BJ (cell line): ENCODE data around the gene GABRP. TPM values are rescaled to one million over a fixed set of nuclear protein-coding genes. Genes with fewer than 3 reads are reported as not detected.

Experiments
- CTCF ChIA-PET: fragments of 350-600 bp; formaldehyde crosslinking; extraction: SDS; loops from one replicate; lab custom pipeline; 2021; ENCODE audit warnings: antibody characterized with exemption, inconsistent platforms; lab: Yijun Ruan, JAX
- POLR2A ChIA-PET: fragments of 300-600 bp; sonication (Branson Sonifier 250); formaldehyde crosslinking; extraction: SDS; loops from one replicate; lab custom pipeline; 2021; ENCODE audit warnings: antibody characterized with exemption; lab: Charles Lee
- DNase-seq: peaks from one replicate; pipeline ENCODE4 v3.0.0-alpha.2; 2011; ENCODE audit warnings: low read depth
- H3K27me3 ChIP-seq: 2 replicates; pipeline ENCODE4 v1.6.0; 2011; ENCODE audit warnings: low read length; ENCODE audit not compliant: control insufficient read depth, insufficient read depth
- H3K36me3 ChIP-seq: 2 replicates; pipeline ENCODE4 v1.5.1; 2011; ENCODE audit warnings: low read length; ENCODE audit not compliant: control insufficient read depth, insufficient read depth
- H3K4me3 ChIP-seq: 2 replicates; pipeline ENCODE4 v1.5.1; 2011; ENCODE audit warnings: low read depth, mild to moderate bottlenecking, control low read depth, low read length
- polyA plus RNA-seq: library from polyadenylated mRNA; depleted of rRNA; stranded (reverse); fragments of >200 nt; gene quantifications from 2 replicates; pipeline ENCODE4 v1.2.3, GENCODE V29; 2011
- TF ChIP-seq, protein P1 (sequence below): IDR thresholded peaks from 2 replicates; pipeline ENCODE4 v1.5.1; 2011; ENCODE audit warnings: low read depth, mild to moderate bottlenecking, control low read depth, inconsistent platforms, low read length, moderate library complexity; ENCODE audit not compliant: insufficient read depth

Gene GABRP
- polyA plus RNA-seq, 1 experiment, result not detected

DNA sequence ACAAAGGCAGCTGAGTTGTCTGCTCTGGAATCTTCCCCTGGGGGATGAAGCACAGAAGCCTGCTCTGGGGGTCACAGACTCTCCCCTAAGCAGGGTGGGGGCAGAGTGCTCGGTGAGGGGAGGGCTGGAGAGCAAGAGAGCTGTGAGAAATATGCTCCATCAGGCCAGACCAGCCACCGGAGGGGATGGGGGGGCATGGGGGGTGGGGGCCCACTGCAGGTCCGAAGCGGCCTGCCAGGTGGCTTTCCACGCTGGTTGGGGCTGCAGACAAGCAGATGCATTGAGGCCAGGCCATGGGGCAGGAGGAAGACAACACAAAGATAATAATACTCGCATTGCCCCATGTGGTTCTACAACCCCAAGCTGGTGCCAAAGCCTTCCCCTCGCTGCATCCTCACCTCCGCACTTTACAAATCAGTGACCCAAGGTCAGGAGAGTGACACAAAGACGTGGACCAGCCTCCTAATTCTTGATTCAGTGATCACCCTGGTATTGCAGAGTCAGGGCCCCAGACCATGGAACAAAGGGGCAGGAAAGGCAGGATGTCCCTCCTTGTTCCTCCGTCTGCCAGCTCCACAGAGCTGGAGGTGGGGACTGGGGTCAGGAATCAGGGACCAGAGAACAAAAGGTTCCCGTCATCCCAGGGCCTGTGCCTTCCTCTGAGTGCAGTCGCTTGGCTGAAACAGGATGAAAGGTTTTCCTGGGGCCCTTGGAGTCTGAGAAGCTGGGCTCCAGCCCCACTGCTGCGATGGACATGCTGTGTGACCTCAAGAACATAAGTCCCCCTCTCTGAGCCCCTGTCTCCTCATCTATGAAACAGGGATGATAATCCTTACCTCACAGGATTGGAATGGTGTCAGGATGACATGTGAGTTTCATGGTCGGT is 37.2 kb upstream of the GABRP start:
- TF ChIP-seq, protein P1, sequence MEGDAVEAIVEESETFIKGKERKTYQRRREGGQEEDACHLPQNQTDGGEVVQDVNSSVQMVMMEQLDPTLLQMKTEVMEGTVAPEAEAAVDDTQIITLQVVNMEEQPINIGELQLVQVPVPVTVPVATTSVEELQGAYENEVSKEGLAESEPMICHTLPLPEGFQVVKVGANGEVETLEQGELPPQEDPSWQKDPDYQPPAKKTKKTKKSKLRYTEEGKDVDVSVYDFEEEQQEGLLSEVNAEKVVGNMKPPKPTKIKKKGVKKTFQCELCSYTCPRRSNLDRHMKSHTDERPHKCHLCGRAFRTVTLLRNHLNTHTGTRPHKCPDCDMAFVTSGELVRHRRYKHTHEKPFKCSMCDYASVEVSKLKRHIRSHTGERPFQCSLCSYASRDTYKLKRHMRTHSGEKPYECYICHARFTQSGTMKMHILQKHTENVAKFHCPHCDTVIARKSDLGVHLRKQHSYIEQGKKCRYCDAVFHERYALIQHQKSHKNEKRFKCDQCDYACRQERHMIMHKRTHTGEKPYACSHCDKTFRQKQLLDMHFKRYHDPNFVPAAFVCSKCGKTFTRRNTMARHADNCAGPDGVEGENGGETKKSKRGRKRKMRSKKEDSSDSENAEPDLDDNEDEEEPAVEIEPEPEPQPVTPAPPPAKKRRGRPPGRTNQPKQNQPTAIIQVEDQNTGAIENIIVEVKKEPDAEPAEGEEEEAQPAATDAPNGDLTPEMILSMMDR, result no peak
- ChIA-PET CTCF (interaction anchor here (0.6 to 10.9 kb wide), 12 partner anchors 10 to 596 kb away, joined by 3 to 220 read pairs (median 6); no protein-coding TSS in a partner anchor), POLR2A (no interaction called here)

DNA sequence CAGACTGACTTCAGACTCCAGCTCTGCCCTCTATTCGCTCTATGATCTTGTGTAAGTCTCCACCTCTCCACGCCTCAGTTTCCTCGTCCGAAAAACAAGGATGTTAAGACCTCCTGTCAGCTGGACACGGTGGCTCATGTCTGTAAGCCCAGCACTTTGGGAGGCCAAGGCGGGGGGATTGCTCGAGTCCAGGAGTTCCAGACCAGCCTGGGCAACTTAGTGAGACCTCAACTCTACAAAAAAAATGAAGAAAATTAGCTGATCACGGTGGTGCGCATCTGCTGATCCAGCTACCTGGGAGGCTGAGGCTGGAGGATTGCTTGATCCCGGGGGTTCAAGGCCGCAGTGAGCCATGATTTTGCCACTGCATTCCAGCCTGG is 36.6 kb upstream of the GABRP start:
- Histone ChIP-seq H3K4me3 (no peak overlapping the region), H3K27me3 (peaks cover 13% of the 10 kb centered on the region; the same call in 1 of the 2 replicates), H3K36me3 (no peaks in the 10 kb centered on the region)
- CTCF ChIA-PET, result interaction anchor here (0.6 to 10.9 kb wide), 5 partner anchors 9 to 290 kb away, joined by 3 to 220 read pairs (median 4); no protein-coding TSS in a partner anchor
- POLR2A ChIA-PET, result no interaction called here
- TF ChIP-seq, protein P1, result no peak
- DNase-seq, result no peak

More for the DNA sequence above, 37.2 kb upstream of the GABRP start:
- Histone ChIP-seq H3K27me3 (peaks cover 10% of the 10 kb centered on the region; the same call in 1 of the 2 replicates), H3K36me3 (no peaks in the 10 kb centered on the region), H3K4me3 (no peak overlapping the region)
- DNase-seq, result no peak

DNA sequence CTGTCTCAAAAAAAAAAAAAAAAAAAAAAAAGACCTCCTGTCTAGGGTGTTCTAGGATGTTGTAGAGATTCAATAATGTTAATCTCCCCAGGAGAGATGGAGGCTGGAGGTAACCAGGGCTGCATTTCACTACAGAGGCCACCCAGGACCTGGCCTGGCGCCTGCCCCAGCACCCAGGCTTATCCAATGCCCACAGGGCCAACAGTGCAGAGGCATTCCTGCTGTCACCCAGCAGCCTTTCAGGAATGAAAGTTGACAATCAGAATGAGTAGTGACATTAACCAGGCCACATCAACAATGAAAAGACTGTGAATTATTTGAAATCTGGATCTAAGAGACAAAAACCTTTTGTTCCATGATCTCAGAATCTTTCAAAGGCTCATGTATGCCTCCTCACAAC is 36.2 kb upstream of the GABRP start:
- POLR2A ChIA-PET, result no interaction called here
- TF ChIP-seq, protein P1, result no peak
- CTCF ChIA-PET, result interaction anchor here (0.7 to 10.9 kb wide), 4 partner anchors 9 to 289 kb away, joined by 3 to 220 read pairs (median 16); no protein-coding TSS in a partner anchor
- peaks cover 13% of the 10 kb centered on the region; the same call in 1 of the 2 replicates for H3K27me3 ChIP-seq
- H3K4me3 ChIP-seq, result no peak overlapping the region
- no peak for DNase-seq
- no peaks in the 10 kb centered on the region for H3K36me3 ChIP-seq

DNA sequence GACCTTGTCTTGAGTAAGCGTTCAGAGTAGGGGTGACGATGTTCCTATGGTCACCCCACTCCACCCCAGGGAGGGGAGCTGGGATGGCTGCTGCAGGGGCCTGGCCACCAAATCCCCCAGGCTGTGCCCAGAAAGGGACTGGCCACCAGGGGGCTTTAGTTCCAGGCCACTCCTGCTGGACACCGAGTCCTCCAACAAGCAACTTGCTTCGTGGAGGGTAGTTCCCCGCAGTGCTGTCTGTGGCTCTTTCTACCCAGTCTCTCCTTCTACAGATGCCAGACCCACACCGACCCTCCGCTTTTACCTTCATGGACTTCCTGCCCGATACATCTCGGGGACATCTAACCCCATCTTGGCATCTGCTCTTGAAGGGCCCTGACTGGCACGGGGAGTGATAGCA is 35.7 kb upstream of the GABRP start:
- Histone ChIP-seq H3K4me3 (no peak overlapping the region), H3K36me3 (no peaks in the 10 kb centered on the region), H3K27me3 (peaks cover 13% of the 10 kb centered on the region; the same call in 1 of the 2 replicates)
- ChIA-PET CTCF (interaction anchor here (0.6 to 10.9 kb wide), 3 partner anchors 43 to 591 kb away, joined by 3 to 220 read pairs (median 5); no protein-coding TSS in a partner anchor), POLR2A (no interaction called here)
- TF ChIP-seq, protein P1, result peak; percentile 45
- DNase-seq, result no peak

DNA sequence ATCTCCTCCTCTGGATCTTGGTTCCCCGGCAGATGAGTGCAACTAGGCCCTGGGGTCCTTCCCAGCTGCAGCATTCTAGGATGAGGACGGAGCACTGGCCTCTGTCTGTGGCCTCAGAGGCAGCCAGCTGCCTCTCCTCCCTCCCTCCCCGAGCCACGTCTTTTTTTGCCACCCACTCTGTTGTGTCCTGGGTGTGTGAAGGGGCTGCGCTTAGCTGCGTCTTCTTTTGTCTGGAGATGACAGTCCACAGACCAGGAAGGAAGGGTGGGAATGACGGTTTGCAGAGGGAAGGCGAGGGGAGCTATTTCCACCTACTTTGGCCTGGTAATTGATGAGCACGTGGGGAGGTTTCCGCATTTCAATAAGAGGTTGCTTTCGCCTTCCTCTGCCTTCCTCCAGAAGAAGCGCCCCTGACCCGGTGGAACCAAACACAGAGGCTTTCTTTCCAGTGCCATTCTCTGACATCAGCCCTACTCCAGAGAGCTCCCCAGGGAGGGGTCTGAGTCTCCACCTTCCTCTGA is 34.5 kb upstream of the GABRP start:
- POLR2A ChIA-PET, result no interaction called here
- DNase-seq, result no peak
- TF ChIP-seq, protein P1, result no peak
- peaks cover 11% of the 10 kb centered on the region; the same call in 1 of the 2 replicates for H3K27me3 ChIP-seq
- CTCF ChIA-PET, result interaction anchor here (1.2 to 10.9 kb wide), 2 partner anchors 42 to 590 kb away, joined by 5 to 220 read pairs; no protein-coding TSS in a partner anchor
- H3K36me3 ChIP-seq, result no peaks in the 10 kb centered on the region
- H3K4me3 ChIP-seq, result no peak overlapping the region
